Fibroblast of skin of back (primary cell): ENCODE measurements around the gene ZBTB18.
"Not testable (repeated sequence)": the region's sequence is repeated elsewhere in the genome, so short reads cannot be mapped to it uniquely, and the experiment has no call there.

ENCODE experiments used
- DNase-seq: peaks from one replicate; pipeline ENCODE4 v3.0.0-alpha.2; 2013

The ZBTB18 gene

DNA sequence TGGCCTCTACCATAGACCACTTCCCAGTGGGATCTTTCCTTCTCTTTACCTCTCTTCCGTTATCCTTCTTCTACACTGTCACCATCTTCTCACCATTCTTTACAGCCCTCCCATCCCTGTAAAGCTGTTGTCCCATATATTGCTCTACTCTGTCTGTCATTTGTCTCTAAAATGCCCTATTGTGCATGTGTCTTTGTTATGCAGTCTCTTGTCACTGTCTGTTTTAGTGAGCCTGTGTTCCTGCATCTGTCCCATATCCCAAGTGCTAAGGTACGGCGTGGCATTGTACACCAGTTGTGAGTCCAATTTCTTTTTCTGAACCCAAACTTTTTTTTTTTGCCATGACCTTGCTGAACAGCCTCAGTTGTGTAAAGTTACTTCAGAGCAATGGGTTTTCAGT, 8.8 kb upstream of the ZBTB18 start:
- DNase-seq: no peak

- no peak for DNase-seq
Observed at GRCh38 chr1:244044423-244044822, 6.7 kb upstream of the ZBTB18 start.

DNA sequence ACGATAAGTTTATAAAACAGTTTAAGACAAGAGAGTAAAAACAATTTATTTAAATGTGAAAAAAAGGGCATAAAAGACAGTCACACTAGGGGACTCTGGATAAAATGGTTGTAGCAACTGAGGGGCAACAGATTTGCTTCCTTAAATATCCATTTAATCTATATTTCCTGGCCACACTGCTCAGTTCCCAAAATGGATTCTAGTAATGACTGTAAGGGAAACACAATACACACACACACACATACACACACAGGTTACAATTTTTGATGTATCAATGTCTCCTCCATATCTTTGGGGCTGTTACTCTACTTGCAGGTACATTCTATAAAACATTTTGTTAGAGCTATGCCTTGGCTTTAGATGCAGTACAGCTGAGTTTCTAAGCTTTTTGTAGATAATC, 4.8 kb upstream of the ZBTB18 start:
- not testable (repeated sequence) for DNase-seq

- no peak for DNase-seq
Observed at GRCh38 chr1:244046907-244047611, 4.0 kb upstream of the ZBTB18 start.

- no peak for DNase-seq
Observed at GRCh38 chr1:244047621-244048255, 3.3 kb upstream of the ZBTB18 start.

- DNase-seq: peak; percentile 99
Observed at GRCh38 chr1:244048256-244049161, 2.6 kb upstream of the ZBTB18 start.

DNA sequence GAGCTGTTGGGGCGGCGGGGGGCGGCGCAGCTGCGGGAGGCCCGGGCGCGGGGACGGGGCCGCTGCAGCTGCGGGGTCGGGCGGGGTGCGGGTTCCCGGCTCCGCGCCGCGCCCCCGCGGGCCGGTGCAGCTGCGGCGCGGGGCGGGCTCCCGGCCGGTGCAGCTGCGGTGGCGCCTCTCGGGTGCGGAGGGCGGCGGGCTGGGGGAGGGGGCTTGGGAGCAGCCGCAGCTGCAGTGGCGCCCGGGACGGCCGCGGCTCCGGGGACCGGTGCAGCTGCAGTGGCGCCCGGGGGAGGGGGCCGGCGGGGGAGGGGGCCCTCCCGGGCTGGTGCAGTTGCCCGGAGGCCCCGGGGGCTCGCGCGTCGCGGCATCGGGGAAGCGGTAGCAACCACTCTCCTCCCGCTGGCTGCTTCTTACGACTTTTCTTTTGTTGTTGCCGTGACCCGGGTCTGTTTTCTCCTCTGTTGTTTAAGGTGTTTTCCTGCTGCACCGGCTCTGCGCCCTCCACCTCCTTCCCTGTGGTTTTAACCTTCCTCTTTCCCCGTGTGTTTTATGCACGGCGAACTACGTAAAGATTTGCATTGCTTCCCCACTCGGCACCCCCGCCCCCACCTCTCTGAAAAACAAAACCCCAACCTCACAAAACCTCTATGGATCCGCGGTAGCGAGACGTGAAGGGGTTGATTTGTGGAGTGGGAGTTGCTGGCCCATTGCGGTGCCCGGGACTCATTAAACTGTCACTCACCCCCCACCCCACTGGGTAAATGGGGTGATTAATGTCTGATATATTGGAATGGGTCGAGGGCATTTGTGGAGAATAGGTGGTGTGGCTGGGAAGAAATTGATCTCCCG, 1.7 kb upstream of the ZBTB18 start:
- DNase-seq: no peak

DNA sequence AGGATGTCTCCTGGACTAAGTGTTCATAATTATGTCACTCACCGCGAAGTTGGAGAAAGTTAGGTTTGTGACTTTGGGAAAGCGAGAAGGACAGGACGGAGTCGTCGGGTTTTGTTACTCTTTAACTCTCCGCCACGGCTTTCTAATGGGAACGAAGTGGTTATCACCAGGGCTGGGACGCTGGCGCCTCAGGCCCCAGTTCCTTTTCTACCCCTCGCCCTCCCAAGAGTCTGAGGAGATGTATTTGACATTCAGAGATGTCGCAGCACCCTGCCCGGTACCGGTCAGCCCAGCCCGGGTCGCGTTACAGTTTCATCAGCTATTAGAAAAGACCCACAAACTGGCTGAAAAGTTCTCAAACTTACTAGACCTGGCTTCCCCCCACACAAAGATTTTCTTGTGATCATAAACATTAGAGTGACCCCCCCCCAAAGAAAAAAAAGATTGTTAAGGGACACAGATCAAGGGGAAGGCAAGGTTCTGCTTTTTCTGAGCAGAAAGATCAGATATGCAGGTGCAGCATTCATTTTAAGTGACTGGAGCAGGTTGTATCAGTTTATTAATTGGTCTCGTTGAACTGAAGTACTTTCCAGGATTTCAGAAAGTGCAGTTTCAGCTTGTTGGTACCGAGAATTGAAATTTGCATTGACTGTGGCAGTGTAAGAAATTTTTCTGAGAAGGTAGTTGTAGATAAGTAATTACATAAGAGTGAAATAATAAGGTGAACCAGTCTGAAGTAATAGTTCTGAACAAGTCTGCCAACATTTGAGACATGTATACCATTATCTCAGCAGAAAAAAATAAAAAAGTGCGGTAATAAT, 859 bp upstream of the ZBTB18 start:
- peak; percentile 15 for DNase-seq

- no peak for DNase-seq
Observed at GRCh38 chr1:244052016-244052727, 1.1 kb downstream of the ZBTB18 start.

- no peak for DNase-seq
Observed at GRCh38 chr1:244052728-244053312, 1.7 kb downstream of the ZBTB18 start.

GRCh38 chr1:244053831-244054230, 2.7 kb downstream of the ZBTB18 start:
- DNase-seq: no peak

DNA sequence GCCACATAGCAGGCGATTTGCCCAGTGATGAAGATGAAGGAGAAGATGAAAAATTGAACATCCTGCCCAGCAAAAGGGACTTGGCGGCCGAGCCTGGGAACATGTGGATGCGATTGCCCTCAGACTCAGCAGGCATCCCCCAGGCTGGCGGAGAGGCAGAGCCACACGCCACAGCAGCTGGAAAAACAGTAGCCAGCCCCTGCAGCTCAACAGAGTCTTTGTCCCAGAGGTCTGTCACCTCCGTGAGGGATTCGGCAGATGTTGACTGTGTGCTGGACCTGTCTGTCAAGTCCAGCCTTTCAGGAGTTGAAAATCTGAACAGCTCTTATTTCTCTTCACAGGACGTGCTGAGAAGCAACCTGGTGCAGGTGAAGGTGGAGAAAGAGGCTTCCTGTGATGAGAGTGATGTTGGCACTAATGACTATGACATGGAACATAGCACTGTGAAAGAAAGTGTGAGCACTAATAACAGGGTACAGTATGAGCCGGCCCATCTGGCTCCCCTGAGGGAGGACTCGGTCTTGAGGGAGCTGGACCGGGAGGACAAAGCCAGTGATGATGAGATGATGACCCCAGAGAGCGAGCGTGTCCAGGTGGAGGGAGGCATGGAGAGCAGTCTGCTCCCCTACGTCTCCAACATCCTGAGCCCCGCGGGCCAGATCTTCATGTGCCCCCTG, 3.3 kb downstream of the ZBTB18 start:
- no peak for DNase-seq

DNA sequence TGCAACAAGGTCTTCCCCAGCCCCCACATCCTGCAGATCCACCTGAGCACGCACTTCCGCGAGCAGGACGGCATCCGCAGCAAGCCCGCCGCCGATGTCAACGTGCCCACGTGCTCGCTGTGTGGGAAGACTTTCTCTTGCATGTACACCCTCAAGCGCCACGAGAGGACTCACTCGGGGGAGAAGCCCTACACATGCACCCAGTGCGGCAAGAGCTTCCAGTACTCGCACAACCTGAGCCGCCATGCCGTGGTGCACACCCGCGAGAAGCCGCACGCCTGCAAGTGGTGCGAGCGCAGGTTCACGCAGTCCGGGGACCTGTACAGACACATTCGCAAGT, 3.8 kb downstream of the ZBTB18 start:
- no peak for DNase-seq

GRCh38 chr1:244056577-244056976, 5.5 kb downstream of the ZBTB18 start:
- no peak for DNase-seq

DNA sequence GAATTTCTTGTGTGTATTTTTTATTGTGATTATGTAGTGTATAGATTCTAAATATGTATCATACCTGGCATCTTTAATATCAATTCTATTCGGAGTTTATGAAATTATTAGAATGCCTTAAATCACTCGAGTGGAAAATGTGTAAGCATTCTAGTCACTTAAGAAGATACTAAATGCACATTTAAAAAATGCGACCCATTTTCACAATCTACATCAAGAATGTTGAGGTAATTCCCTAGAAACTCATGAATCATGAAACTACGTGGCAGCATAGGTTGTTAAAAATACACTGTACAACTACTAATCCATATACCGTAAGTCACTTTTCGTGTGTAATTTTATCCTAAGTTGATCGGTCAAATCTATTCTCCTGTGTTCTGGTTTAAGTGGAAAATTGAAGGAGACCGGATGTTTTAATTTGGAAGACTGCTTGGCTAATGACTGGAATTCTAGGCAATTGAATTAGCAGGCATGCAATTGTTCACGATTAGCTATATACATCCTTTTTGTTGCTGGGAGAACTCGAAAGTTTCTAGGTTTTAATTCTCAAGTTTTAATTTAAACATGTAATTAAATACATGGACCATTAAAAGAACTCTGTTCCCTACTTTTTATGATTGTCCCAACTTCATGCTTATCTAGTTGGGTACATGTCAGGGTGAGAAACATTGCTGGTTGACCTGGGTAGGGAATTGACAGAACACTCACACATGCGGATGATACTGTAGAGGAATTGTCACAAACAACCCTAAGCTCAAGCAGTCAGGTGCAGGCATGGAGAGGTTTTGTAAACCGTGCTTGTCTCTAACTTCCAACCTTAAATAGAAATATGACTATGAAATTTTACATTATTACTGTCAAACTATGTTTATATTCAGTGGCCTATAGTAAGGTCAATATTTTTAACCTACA, 6.6 kb downstream of the ZBTB18 start:
- no peak for DNase-seq

GRCh38 chr1:244060117-244060516, 9.0 kb downstream of the ZBTB18 start:
- DNase-seq: no peak

GRCh38 chr1:244060686-244061085, 9.6 kb downstream of the ZBTB18 start:
- no peak for DNase-seq

DNA sequence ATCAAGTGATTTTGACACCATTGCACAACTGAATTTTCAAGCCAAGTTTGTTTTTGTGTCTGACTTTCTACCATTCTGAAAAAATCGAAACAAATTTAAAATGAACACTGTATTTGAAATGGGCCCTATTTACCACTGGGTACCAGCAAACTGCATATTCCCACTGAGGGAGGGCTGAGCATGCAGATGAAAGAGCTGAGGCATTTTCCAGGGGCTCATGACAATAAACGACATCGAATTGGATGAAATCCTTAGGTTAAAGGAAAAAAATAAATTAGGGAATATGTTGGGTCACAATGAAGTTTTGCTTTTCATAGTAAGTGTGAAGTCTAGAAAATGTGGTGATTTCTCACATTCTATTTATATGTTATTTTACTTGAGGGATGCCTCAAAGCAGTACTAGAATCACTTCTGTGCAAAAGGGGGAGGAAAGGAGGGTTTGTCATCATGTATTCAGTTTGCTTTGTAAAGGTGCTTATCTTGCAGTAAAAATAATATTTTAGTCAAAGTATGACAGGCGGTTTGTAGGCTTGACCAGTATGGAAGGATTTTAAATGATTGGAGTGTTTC, 11.2 kb downstream of the ZBTB18 start:
- no peak for DNase-seq

DNA sequence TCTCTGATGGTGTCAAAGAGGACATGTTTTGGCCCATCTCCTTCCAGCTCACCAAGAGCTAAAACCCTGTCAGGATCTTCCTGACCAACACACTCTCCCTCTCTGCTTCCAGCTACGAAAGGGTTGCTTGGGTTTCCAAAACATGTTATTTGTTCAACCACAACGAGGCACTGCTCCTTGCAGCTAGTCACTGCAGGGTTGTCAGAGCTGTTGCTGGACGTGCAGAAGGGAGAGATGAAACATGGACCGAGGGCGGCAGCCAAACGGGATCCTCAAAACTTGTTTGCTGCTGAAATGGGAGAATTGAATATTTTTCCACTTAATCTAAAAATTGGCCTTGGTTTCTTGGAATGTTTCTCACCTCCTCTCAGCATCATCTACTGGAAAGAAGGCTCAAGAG, 12.4 kb downstream of the ZBTB18 start:
- no peak for DNase-seq
